Fibroblast of skin of abdomen (primary cell): Measurements from ENCODE around the gene UBE2H. TPM values are rescaled to one million over a fixed set of nuclear protein-coding genes. Genes with fewer than 3 reads are reported as not detected.
A peak's percentile ranks its signal among the peaks of the same experiment; 100 is the strongest.
"Not testable (repeated sequence)": the region's sequence is repeated elsewhere in the genome, so short reads cannot be mapped to it uniquely, and the experiment has no call there.

Source experiments
- DNase-seq: peaks from one replicate; pipeline ENCODE4 v3.0.0-alpha.2; 2013
- polyA plus RNA-seq, 2 experiments: library from polyadenylated mRNA; unstranded; fragments of 120-200 nt; gene quantifications; one replicate each; pipeline ENCODE4 v1.2.1, GENCODE V29; 2013; ENCODE audit not compliant: insufficient read length in 2 of 2

The UBE2H gene
- 88.9 TPM for polyA plus RNA-seq (2013, experiment 1 of 2; ENCODE audit: insufficient read length)
- polyA plus RNA-seq (2013, experiment 2 of 2; ENCODE audit: insufficient read length): 85.5 TPM

GRCh38 chr7:129952653-129953560 lies at the start of gene UBE2H:
Gene UBE2H, minus strand, starts transcription at chr7:129952960. Its CDS starts 405 bp downstream, at chr7:129952555.
- peak; percentile 91 for DNase-seq

GRCh38 chr7:129998446-129998845 lies 45.7 kb upstream of the UBE2H start:
- no peak for DNase-seq

- no peak for DNase-seq
Observed at GRCh38 chr7:129997285-129997684, 44.5 kb upstream of the UBE2H start.

GRCh38 chr7:129993275-129993674 lies 40.5 kb upstream of the UBE2H start:
- no peak for DNase-seq

- DNase-seq: no peak
Observed at GRCh38 chr7:129990403-129991192, 37.8 kb upstream of the UBE2H start.

- DNase-seq: no peak
Observed at GRCh38 chr7:129989466-129989865, 36.7 kb upstream of the UBE2H start.

- no peak for DNase-seq
Observed at GRCh38 chr7:129986600-129986999, 33.8 kb upstream of the UBE2H start.

GRCh38 chr7:129980667-129981066 lies 27.9 kb upstream of the UBE2H start:
- DNase-seq: no peak

GRCh38 chr7:129975309-129975708 lies 22.5 kb upstream of the UBE2H start:
- no peak for DNase-seq

GRCh38 chr7:129970816-129971215 lies 18.1 kb upstream of the UBE2H start:
- no peak for DNase-seq

- peak; percentile 89 for DNase-seq
Observed at GRCh38 chr7:129969881-129970446, 17.2 kb upstream of the UBE2H start.

GRCh38 chr7:129968592-129969383 lies 16.0 kb upstream of the UBE2H start:
- DNase-seq: no peak

- DNase-seq: not testable (repeated sequence)
Observed at GRCh38 chr7:129960204-129960475, 7.4 kb upstream of the UBE2H start.

GRCh38 chr7:129959471-129960203 lies 6.9 kb upstream of the UBE2H start:
- peak; percentile 37 for DNase-seq

- DNase-seq: peak; percentile 42
Observed at GRCh38 chr7:129958643-129959470, 6.1 kb upstream of the UBE2H start.

- DNase-seq: peak; percentile 24
Observed at GRCh38 chr7:129955993-129956543, 3.3 kb upstream of the UBE2H start.

GRCh38 chr7:129952086-129952652 lies 591 bp downstream of the UBE2H start:
- peak; percentile 11 for DNase-seq

- DNase-seq: no peak
Observed at GRCh38 chr7:129951226-129952085, 1.3 kb downstream of the UBE2H start.

- DNase-seq: no peak
Observed at GRCh38 chr7:129950933-129951225, 1.9 kb downstream of the UBE2H start.
